Parathyroid adenoma (tissue), 2 donors: ENCODE results near the gene JMJD8.

Experiments
- H2AFZ ChIP-seq: fragments of 300-600 bp; sonication (generic); one replicate; pipeline ENCODE4 v1.7.0; 2017; ENCODE audit warnings: antibody characterized with exemption, mild to moderate bottlenecking
- H3K27ac ChIP-seq: fragments of 300-600 bp; sonication (generic); one replicate; pipeline ENCODE4 v1.7.0; 2017
- H3K27me3 ChIP-seq: fragments of 300-600 bp; sonication (generic); one replicate; pipeline ENCODE4 v1.7.0; 2017; ENCODE audit warnings: low read length; ENCODE audit not compliant: control insufficient read depth, insufficient read depth
- H3K36me3 ChIP-seq: fragments of 300-600 bp; sonication (generic); one replicate; pipeline ENCODE4 v1.7.0; 2017; ENCODE audit warnings: low read length; ENCODE audit not compliant: control insufficient read depth, insufficient read depth
- H3K4me1 ChIP-seq: fragments of 300-600 bp; sonication (generic); one replicate; pipeline ENCODE4 v1.7.0; 2017; ENCODE audit warnings: control low read depth
- H3K4me2 ChIP-seq: fragments of 300-600 bp; sonication (generic); one replicate; pipeline ENCODE4 v1.7.0; 2017; ENCODE audit warnings: low read length
- H3K4me3 ChIP-seq: fragments of 300-600 bp; sonication (generic); one replicate; pipeline ENCODE4 v1.7.0; 2017; ENCODE audit warnings: low read depth, low read length
- H3K79me2 ChIP-seq: fragments of 300-600 bp; sonication (generic); one replicate; pipeline ENCODE4 v1.7.0; 2017; ENCODE audit warnings: control low read depth
- H3K9ac ChIP-seq: fragments of 300-600 bp; sonication (generic); one replicate; pipeline ENCODE4 v1.7.0; 2017; ENCODE audit warnings: mild to moderate bottlenecking
- H3K9me3 ChIP-seq: fragments of 300-600 bp; sonication (generic); one replicate; pipeline ENCODE4 v1.7.0; 2017; ENCODE audit warnings: low read length; ENCODE audit not compliant: control insufficient read depth
- CTCF ChIP-seq: fragments of 300-600 bp; sonication (generic); IDR thresholded peaks from one replicate; pipeline ENCODE4 v1.7.0; 2017; ENCODE audit warnings: antibody characterized with exemption, mild to moderate bottlenecking
- donor health status: primary hyperparathyroidism.

JMJD8 gene

GRCh38 chr16:711548-712320 is 27.6 kb upstream of the JMJD8 start:
- Histone ChIP-seq H3K4me3 (no peak overlapping the region), H3K9ac (no peak overlapping the region), H3K36me3 (no peaks in the 10 kb centered on the region), H3K27me3 (peaks cover 3% of the 10 kb centered on the region), H3K4me2 (no peak overlapping the region), H2AFZ (no peak overlapping the region), H3K27ac (no peak overlapping the region), H3K79me2 (no peaks in the 10 kb centered on the region), H3K9me3 (no peaks in the 10 kb centered on the region), H3K4me1 (peaks cover 10% of the 10 kb centered on the region)
- peak; percentile 96 for TF ChIP-seq CTCF

DNA sequence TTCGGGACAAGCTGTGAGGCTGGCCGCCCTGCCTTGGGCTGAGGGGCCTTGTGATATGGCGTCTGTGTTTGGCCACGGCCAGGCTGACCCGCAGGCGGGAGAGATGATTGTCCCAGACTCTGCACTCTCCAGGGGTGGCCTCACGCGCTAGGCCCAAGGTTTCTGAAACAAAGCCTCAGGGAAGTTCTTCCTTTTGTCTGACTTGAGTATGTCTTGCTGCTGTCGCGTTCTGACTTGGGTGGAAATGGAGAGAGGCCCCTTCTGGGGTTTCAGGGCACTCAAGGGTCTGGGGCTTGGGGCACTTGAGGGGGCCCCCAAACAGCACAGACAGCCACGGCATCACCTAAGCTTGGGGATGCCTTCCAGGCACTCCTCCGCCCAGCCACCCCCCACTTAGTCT is 26.9 kb upstream of the JMJD8 start:
- Histone ChIP-seq H3K27me3 (peaks cover 3% of the 10 kb centered on the region), H3K9ac (no peak overlapping the region), H3K4me1 (peaks cover 5% of the 10 kb centered on the region), H3K9me3 (no peaks in the 10 kb centered on the region), H3K36me3 (no peaks in the 10 kb centered on the region), H3K79me2 (no peaks in the 10 kb centered on the region), H3K4me3 (no peak overlapping the region), H2AFZ (no peak overlapping the region), H3K4me2 (no peak overlapping the region), H3K27ac (no peak overlapping the region)
- no peak for TF ChIP-seq CTCF

- H3K27me3 ChIP-seq: peaks cover 3% of the 10 kb centered on the region
- no peak overlapping the region for H3K9ac ChIP-seq
- no peak overlapping the region for H3K27ac ChIP-seq
Measured at GRCh38 chr16:710500-711075, 26.5 kb upstream of the JMJD8 start.

GRCh38 chr16:709566-710499 is 25.7 kb upstream of the JMJD8 start:
- Histone ChIP-seq H3K4me3 (no peak overlapping the region), H2AFZ (no peak overlapping the region), H3K27ac (no peak overlapping the region), H3K4me2 (no peak overlapping the region), H3K9me3 (no peaks in the 10 kb centered on the region), H3K79me2 (no peaks in the 10 kb centered on the region), H3K27me3 (peaks cover 6% of the 10 kb centered on the region), H3K9ac (no peak overlapping the region), H3K36me3 (no peaks in the 10 kb centered on the region), H3K4me1 (peaks cover 5% of the 10 kb centered on the region)
- no peak for TF ChIP-seq CTCF

More at GRCh38 chr16:710500-711075, 26.5 kb upstream of the JMJD8 start:
- H3K9me3 ChIP-seq: no peaks in the 10 kb centered on the region
- no peaks in the 10 kb centered on the region for H3K36me3 ChIP-seq
- no peak overlapping the region for H3K4me3 ChIP-seq
- H3K4me1 ChIP-seq: peaks cover 5% of the 10 kb centered on the region
- no peak for TF ChIP-seq CTCF
- H3K4me2 ChIP-seq: no peak overlapping the region
- H2AFZ ChIP-seq: no peak overlapping the region
- H3K79me2 ChIP-seq: no peaks in the 10 kb centered on the region
